Left renal pelvis (tissue), 4 donors: ENCODE measurements around the gene VAV2. TPM values are rescaled to one million over a fixed set of nuclear protein-coding genes. Genes with fewer than 3 reads are reported as not detected.

ENCODE experiments used
- DNase-seq, 4 donors: peaks; one replicate each; pipeline ENCODE4 v3.0.0-alpha.2; 2013; ENCODE audit warnings: low read depth in 4 of 4, low spot score in 3 of 4
- polyA plus RNA-seq, 4 donors: library from polyadenylated mRNA; unstranded; fragments of 120-200 nt; gene quantifications; one replicate each; pipeline ENCODE4 v1.2.1, GENCODE V29; 2013; ENCODE audit not compliant: insufficient read length in 4 of 4

Gene VAV2
- polyA plus RNA-seq, 4 donors = 14.7 to 47.1 (median 34.7) TPM

DNA sequence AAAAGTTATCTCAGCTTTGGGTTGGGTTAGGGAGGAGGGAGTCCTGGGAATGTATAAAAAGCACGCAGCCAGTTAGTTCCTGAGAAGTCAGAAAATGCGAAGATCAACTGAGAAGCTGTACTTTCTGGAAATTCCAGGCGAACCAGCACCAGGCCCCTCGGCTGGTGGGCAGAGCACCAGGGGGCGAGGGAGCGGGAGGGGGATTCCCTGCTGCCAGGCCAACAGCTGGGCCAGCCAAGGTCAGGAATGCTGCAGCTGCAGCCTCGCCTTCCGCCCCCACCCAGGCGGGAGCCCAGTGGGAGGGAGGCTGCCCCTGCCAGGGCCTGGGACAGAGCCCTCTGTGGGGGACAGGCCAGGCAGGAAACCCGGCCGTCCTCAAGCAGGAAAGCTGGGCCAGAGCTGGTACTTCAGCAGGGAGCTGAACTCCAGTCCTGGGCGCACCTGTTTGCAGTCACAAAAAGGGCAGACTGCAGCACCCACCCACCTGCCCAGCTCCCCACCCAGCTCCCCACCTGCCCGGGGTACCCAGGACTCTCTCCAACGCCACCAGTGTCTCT lies 35.5 kb downstream of the VAV2 start:
- DNase-seq = no peak

DNA sequence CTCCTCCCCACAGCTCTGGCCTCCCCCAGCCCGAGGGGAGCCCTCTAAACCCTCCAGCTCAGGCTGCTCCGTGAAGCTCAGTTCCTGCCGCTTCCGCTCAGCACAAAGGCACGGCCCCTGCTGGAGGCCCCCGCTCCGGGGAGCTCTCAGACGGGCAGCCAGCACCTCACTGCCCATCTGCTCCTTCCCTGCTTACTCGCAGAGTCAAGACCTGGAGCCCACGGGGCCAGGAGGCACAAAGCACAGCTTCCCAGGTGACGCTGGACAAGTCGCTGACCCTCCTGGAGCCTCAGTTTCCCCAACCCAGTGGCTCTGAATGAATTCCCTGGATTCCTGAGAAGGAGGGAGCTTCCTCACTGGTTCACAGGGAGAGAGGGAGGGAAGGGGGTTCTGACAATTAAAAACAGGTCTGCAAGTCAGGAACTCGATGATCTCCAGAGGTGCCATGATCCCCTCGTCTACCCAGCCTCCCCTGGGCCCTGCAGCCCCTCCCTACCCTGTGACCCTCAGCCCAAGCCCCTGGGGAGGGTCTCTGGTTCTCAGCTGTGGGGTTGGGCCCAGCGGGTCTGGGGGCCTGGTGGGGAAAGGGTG lies 36.2 kb downstream of the VAV2 start:
- DNase-seq = no peak

DNA sequence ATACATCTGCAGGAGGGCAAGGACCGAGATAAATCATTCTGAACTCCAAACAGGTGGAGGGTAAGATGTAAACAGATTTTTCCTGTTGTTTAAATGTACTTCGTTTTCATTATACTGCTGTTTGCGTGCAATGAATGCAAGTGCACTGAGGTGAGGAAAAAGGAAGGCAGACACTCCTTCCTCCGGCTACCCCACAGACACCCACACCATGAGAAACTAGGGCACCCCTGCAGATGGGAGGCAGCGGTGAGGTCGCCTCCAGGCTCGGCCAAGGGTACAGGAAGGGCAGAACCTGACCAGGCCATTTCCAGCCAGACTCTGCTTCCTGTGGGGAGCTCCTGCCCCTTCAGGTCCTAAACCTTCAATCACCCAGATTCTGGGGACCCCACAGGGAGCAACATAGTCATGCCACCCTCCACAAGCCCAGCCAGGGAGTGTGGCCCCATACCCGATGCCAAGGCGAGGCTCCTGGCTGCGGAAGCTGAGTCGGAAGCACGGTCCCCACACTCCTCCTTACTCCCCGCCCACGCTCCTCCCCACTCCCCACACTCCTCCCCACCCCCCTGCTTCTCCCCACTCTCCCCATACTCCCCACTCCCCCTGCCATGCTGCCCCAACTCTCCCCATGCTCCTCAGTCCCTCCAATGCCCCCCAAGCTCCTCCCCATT lies 37.1 kb downstream of the VAV2 start:
- no peak for DNase-seq

DNA sequence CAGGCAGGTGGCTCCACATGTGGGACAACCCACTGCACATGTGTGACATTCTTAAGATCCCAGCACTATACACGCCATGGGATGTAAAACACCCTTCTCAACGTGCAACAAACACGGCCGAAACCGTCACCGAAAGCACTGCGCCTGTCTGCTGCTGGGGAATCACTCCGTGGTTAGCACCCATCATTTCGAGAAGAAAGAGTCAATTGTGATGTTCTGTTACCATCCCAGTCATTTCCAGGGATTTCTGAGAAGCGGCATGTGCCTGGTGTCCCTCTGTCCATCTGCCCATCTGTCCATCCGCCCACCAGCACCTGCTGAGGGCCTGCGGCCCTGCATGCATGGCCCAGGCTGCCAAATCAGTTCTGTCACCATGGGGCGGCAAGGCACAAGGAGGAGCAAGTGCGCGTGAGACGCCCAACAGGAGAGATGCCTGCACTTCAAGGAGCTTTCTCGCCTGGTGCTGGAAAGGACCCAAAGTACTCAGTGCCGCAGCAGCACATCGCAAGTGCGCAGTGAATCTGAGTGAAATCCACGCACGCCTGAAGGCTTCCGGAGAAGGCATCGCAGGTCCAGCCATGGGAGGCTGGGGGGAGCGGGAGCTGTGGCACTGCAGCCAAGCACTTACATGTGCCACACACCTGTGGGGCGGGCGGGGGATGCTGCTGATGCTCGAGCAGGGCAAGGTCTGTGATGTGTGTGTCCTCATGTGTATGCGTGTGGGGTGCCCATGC lies 38.0 kb downstream of the VAV2 start:
- DNase-seq = no peak

DNA sequence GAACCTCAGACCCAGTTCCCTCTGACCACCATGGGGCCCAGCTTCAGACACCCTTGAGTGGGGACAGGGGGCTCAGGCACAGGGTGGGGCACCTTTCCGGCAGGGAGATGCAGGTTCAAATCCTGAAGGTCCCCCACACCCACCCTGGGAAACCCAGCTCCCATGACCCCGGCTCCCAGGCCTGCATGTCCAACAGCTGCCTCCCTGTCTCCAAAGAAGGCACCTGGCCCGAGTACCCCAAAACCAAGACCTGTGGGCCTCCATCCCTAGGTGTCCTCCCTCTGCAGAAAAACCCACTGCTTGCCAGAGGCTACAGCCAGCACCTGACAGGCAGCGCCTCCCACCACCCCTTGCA lies 38.5 kb downstream of the VAV2 start:
- no peak for DNase-seq

DNA sequence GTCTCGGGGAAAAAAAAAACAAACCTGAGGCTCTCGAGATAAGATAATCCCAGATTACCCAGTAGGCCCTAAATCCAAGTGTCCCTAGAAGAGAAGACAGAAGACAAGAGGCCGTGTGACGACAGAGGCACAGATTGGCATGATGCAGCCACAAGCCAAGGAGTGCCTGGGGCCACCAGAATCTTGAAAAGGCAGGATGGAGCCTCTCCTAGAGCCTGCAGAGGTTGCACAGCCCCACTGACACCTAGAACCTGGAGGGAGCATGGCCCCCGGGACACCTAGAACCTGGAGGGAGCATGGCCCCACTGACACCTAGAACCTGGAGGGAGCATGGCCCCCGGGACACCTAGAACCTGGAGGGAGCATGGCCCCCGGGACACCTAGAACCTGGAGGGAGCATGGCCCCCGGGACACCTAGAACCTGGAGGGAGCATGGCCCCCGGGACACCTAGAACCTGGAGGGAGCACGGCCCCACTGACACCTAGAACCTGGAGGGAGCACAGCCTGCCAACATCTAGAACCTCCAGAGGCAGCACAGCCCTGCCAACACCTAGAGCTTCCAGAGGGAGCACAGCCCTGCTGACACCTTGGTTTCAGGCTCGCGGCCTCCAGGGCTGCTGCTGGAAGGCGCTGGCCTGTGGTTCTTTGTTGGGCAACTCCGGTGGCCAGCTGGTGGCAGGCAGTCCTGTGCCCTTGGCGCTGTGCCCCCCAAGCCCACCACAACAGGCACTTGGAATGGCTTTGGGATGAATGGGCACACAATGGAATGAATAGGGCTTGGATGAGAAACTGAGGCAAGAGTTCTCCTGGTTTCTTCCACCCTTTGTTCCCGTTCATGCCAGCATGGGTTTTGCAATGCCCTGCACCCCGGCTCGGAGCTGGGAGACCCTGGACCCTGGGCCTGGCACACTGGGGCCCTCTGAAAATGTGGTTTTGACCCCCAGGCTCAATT lies 39.2 kb downstream of the VAV2 start:
- no peak for DNase-seq

DNA sequence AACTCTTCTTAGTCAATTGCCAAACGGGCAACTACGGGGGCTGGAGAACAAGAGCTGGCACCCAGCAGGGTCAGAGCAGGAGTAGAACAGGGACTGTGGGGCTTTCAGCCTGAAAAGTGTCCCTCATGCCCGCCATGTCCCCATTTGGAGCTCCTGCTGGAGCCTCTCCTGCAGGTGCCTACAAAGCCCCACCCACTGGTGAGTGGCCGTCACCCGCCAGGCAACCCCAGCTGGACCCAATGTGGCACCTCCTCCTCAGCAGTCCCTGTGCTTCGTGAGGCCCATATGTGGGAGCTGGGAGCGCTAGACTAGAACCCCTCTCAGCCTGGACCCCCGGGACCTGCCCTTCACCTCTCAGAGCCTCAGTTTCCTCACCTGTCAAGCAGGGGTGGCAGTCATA lies 40.9 kb downstream of the VAV2 start:
- no peak for DNase-seq

DNA sequence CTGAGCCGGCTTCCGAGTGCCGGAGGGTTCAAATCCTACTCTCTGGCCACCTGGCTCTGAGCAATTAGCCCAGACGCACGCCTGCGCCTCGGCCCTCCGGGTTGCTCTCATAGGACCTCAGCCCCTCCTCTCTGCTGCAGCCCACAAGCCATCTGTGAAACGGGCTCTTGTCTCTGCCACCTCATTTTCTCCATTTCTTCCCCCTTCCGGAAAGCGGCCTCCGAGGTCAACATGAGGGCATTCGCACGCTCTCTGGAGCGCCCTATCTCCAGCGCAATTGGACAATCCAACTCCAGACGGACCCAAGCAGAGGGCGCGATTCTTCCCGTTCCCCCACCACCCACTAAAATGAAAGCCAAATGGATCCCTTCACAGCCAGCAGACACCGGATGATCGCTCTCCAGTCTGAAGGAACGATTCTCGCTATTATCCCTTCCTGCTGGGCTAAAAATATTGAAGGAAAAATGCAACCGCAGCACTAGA lies 41.5 kb downstream of the VAV2 start:
- DNase-seq = no peak

DNA sequence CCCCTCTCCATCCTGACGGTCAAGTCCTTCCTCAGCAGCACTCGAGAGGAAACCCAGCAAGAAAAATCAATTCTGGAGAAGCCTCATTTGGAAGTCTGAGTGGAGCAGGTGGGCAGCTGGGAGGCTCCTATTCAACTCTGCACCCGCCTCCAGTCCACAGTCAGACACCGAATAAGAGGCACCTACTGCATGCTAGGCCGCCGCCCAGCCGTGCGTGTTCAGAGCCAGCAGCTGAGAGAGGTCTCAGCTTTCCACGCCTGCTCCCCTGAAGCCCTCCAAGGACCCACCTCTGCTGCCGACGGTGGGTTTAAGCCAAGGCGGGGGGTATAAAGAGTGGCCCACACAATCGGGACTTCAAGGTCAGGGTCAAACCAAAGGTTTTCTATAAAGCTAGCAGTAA lies 41.9 kb downstream of the VAV2 start:
- no peak for DNase-seq

DNA sequence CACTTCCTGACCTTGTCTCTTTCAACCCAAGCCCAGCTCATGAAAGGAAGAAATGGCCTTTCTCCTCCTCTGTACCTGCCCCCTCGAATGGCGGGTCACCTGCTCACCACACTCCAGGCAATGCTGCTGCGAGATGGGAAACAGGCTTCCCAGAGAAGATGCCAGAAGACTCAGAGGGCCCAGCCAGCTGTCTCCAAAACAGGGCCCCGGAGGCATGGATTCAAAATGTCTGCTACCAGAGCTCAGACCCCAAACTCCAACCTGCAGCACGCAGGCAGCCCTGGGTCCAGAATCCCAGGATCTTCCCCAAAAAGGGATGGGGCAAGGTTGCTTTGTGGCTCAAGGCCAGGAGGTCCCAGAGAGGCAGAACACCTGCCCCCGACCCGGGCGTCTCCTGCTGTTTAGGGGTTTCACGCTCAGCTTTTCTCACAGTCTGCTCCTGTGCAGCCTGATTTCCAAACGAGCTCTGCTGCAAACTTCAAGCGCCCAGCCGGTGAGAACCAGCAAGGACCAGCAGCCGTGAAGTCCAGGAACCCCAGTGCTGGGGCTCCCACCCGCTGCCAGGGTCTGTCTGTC lies 42.5 kb downstream of the VAV2 start:
- no peak for DNase-seq

DNA sequence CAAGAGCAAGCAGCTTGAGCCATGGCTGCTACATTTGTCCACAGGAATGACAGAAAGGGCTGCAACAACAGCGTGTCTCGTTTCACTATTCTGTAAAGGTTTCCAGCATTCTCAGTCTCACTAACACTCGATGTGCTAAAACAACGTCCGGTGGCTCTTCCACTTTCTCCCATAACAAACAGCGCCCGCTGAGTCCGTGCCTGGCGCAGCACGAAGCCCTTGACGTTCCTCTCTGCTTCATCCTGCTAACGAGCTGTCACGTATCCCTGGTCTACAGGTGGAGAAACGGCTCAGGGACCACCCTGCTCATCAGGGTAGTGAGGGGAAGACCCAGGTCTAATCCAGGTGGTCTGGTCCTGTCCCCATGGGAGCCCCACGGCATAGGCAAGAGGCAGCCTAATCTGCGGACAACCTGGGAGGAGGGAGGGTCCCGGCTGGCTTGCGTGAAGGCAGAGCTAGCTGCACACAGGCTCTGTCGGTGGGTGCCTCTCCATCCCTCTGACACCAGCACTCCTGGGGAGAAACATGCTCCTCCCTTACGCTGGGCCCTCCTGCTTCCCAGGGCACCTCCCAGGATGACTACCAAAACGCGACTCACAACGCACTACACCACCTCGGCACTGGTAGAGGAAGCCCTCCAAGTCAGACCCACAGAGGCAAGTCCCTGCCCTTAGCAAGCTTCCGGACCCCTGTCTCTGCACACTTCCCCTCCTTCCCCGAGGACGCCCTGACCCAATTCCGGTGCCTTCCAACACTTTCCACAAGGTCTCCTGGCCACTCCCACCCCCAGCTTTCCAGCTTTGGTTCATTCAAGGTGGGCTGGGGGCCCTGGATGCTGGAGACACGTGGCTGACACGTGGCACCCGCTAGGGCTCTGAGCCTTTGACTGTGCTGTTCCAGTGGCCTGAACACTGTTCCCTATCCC lies 43.3 kb downstream of the VAV2 start:
- DNase-seq = no peak

DNA sequence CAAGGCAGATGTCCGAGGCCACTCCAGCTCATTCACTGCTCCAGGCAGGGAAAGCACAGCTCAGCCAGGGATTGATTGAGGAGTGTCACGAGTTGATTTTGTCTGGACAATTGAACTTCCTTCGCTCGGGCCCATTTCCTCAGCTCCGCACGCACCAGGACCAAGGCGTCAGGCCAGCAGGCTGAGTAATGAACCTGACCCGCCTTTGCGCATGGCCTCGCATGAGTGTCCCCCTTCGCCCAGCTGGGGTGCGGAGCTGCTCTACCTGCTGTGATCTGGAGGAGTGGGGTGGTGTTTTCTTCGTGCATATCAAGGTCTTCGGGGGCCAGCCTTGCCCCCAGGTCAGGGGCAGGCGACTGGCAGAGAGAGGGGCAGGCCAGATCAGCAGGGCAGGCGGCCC lies 44.0 kb downstream of the VAV2 start:
- DNase-seq = no peak

DNA sequence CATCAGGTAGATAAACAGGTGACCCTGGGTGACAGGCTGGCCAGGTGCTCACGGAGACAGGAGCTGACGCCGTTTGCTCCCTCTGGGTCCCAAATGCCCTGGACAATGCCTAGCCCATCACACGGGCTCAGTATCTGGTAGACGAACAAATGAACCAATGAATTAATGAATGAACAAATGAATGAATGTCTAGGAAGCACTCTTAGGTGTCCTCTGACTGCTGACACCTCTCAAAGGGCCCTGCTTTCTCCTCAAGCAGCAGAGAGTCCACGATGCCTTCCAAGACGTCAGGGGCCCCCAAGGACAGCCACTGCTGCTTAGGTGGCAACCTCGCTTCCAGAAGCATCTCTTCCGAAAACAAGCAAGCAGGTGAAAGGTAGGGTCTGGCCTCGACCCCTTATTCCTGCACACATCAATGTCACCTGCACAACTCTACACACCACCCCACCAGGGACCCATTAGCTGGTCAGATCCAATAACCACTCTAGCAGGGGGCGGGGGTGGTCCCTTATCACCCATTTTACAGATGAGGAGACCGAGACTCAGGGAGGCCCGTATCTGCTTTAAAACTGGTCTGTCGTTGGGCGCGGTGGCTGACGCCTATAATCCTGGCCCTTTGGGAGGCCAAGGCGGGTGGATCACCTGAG lies 45.2 kb downstream of the VAV2 start:
- DNase-seq = no peak

DNA sequence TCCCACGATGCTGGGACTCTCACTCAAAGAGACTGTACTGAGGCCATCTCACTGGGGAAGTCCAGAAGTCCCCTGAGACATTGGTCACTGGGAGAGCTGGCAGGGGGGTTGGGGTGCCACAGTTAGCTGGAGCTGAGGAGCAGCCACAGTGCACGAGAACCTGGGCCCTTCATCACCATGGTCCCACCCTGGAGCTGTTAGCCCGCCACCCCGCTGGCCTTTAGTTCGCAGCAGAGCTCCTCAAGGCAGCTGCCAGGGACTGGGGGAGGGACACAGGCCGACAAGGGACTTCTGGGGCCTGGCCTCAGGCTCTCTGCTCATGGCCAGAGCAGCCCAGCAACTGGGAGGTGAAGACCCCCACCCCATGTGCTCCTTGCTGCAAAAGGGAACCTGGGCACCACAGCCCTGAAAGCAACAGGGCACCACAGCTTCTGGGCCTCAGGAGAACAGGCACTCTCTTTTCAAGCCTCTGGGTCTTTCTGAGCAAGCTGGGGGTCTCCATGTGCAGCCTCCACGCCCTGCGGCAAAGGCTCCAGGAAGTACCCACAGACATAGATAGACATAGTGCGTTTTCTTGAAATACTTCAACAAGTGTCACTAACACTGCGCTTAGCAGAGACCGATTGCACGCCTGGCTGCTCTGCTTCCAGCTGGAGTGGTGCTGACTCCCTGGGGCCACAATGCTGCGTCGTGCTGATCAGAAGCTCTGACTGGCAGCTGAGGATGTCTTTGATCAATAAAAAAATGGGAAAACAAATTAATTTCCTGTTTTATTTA lies 46.0 kb downstream of the VAV2 start:
- no peak for DNase-seq

DNA sequence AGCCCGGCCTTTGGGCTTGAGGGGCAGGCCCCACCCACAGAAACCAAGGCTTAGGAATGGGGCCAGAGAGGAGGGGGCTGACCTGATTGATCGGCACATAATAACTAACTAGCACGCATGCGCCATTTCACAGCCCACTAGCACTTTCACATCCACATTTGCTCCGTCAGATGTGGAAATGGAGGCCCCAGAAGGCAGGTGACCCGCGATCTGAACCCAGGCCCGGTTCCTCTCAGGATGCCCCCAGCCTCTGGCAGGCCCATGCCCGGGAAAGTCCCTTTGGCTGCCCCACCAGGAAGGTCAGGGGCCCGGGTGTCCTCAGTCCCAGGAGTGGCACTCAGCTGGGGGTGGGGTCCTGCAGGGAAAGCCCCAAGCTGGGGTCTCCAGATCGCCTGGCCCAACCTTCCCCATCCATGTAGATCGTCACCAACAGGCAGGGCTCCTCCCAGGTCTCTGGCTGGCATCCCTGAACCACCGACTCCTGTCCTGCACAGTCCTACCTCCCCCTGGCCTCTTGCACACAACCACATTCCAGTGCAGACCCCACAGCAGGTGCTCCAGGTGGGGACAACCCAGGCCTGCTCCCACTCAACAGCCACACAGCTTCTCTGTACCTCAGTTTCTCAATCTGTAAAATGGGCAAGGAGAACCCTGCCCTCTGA lies 46.7 kb downstream of the VAV2 start:
- DNase-seq = no peak

DNA sequence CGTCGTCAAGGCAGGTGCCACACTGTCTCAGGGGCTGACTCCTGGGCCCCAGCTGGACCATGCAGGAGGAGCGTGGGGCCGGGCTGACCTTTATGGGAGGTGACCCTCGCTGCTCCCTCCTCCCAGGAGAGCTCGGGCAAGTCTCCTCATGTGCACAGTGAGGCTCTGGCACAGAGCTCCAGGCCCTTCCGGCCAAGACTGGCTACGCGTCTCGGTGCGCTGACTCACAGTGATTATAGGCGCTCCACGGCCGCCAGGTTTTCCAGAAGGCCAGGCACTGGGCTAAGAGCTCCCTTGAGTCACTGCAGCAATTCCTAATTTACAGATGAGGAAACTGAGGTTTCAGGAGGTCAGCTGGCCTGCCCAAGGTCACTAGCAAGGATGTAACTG lies 47.4 kb downstream of the VAV2 start:
- no peak for DNase-seq
